HG02970 (cell line): ENCODE results near the gene FAM120B.

ENCODE experiments used
- ATAC-seq: cut with Tn5 transposase; IDR thresholded peaks from one replicate; pipeline ENCODE4 v1.9.1; 2021; ENCODE audit warnings: mild to moderate bottlenecking, moderate library complexity, moderate number of reproducible peaks; ENCODE audit not compliant: unreplicated experiment, low FRiP score

Gene FAM120B

DNA sequence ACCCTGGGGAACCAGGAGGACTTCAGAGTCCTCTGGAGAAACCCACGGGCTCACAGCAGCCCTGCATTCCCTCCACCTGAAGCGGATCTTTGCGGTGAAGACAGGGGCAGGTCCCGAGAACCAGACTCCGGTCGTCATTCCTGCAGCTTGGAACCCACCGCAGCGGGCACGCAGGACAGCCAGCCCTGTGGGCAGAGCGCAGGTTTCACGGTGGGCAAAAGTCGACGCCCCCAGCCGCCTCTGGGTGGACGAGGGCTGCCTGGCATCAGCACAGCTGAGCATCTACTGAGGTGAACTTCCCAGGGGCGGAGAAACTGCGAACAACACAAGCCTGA lies 128.2 kb downstream of the FAM120B start:
- no peak for ATAC-seq

DNA sequence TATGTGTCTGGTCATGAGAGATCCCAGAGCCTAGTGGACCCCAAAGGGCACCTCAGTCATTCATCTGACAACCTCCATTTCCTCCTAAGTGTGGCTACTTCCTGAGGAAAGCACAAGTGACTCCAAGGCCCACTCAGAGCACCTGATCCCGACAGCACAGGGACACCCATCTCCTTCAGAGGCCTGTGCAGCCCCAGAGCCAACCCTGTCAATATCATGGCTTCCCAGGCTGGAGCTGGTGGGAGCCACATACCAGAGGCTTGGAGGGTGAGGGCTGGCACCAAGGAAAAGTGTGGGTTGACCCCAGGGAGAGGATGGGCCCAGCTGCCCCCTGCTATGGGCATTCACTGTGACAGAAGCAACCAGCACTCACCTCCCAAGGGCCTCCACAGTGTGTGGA lies 129.2 kb downstream of the FAM120B start:
- no peak for ATAC-seq

DNA sequence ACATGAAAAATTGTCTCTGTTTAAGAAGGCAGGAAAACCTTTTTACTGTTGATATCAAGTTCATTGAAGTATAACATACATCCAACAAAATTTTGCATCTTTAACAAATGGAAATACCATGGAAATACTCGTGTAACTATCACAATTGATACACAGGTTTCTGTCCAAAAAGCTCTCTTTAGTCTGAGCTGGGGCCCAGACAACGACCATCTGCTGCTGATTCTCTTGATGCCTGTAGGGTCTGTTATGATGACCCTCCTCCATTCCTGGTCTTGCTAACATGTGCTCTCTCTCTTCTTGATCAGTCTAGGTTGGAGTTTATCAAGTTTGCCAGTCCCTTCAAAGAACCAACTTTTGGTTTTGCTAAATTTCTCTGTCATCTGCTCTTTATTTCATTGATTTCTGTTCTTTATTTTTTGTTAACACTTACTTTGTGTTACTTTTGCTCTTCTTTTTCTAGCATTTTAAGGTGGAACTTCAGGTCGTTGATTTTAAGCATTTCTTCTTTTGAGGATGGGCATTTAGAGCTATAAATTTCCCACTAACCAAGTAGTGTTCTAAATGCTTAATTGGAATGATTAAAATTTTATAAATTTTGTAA lies 129.8 kb downstream of the FAM120B start:
- ATAC-seq = no peak

DNA sequence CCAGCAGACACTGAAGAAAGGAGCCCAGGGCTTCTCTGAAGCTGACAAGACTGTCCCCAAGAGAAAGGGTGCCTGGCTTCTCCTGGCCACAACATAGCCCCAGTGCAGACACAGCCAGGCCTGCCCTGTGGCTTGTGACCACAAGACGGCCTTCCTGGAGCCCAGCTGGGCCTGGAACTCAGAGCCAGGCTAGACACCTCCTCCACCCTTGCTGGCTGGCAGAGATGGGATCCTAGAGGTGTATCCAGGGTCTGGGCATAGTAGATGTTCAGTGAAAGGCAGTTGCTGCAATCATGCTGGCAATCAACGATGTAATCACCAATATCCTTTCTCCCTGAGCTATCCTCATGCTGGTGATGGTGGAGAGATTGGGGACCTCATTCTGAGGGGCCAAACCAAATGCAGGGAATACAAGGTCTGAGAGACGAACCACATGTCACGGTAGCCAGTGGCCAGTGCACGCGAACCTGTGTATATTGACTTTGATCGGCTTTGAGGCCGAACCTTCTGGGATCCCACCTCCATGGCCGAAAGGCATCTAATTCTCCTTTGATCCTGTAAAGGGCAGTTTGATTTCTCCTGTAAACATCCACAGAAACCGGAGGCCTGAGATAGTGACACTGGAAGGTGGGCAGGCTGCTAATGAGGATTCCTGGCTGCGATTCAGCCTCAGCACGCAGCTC lies 131.3 kb downstream of the FAM120B start:
- no peak for ATAC-seq

DNA sequence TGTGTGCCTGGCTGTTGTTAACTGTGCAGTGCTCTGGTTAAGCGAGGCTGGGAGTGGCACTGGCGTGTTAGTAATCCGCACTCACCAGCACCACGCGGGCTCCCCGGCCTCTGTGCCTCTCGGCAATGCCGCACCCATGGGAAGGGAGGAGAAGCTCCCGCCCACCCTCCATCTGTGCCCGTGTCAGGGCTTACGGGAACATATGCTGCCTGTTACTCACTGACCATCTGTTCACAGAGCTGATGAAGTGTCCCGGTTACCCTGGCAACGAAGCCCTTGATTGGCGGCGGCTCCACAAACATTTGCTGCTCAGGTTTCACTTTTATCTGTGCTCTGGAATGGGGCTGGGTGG lies 131.8 kb downstream of the FAM120B start:
- ATAC-seq = peak; percentile 90

DNA sequence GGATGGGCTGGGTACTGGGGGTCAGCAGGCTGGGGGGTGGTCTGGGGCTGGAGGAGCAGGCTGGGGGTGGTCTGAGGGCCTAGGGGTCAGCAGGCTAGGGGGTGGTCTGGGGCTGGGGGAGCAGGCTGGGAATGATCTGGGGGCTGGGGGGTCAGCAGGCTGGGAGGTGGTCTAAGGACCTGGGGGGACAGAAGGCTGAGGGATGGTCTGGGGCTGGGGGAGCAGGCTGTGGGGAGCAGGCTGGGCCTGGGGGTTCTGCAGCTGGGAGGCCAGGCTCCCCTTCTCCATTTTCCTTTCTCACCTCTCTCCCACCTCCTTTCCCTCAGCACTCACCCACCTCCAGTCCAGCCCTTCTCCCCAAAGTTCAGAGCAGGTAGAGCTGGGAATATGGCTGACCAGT lies 132.3 kb downstream of the FAM120B start:
- ATAC-seq = no peak

DNA sequence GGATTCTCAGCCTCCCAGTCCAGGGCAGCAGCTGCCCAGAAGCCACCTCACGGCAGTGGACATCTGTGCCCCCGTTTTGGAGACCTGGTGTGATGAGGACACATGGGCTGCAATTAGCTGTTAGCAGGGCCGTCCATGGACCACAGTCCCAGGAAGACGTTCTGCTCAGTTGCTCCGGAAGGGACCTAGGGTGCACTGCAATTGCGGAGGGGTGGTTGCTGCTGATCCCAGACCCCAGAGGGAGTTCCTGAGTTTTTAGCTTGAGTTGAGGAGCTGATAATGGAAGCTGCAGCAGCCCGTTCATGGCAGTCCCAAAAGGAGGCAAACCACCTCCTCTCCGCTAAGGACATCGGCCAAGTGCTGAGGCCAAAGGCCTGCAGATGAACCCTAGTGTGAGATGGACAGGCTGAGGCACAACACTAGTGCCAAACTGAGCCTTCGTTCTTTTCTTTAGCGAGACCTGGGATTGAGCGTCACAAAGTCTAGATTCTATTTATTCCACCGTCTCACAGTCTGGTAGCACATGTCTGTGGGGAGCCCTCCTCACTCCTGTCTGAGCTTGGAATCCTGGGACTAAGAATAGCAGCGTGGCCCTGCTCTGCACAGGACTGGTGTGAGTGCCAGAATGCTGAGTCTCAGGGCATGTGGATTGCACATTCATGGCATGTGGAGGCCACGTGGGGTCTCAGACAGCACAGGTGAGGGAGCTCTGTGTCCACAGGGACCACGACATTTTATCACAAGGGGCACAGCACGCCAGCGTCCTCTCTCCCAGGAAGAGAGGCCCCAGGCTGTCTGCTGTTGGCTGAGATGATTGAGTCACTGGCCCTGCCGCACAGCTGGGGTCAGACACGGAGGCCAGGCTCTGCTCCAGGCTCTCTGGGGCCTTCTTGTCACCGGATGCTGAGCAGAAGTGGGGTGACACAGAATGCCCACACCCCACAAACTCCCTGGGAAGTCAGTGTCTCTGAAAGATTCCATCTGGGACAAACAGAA lies 133.1 kb downstream of the FAM120B start:
- no peak for ATAC-seq

DNA sequence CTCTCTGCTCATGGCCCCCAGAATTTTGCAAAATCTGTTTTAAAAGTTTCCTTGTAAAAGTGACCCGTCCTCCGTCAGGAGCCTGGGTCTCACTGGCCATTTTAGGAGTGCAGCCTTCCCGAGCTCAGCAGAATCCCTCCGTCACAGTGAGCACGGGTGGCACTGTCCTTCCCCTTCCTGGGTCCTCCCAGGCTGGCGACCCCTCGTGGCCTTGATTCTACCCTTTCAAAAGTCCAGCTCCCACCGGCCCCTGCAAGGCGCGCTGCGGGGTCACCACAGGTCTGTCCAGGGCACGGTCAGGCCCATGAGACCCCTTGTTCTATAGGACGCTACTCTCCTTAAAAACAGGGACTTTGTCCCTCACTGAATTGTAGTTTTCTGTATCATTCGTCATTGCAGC lies 133.9 kb downstream of the FAM120B start:
- no peak for ATAC-seq

DNA sequence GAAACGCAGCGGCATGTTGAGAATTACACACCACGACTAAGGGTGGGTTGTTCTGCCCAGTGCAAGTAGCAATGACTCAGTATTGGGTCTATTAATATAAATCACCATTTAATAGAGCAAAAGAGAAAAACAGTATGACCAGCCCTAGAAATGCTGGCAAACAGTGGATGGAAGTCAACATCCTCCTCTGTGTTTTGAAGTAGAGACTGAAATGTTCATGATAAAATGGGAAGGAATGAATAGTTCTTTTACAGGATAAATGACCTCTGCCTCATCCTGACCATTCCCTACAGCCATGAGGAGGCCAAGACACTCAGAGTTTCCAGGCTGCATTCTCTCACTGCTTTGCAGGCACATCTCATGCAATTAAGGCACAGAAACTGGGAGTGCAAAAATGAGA lies 134.8 kb downstream of the FAM120B start:
- no peak for ATAC-seq

DNA sequence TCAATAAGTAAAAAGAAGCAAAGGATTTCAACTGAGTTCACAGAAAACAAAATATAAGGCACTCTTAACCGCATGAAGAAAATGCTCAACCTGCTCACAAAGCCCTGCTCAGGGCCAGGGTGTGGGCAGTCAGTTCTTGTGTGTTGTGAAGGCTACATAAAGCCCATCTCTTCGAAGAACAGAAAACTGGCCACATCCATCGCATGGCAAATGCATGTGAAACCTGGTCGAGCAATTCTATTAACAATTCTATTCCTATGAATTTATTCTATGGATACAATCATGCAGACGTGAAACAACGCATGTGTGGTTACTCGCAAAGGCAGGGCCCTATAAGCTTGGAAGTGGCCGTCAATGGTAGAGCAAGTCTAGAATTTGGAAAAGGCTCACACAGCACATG lies 136.0 kb downstream of the FAM120B start:
- no peak for ATAC-seq

DNA sequence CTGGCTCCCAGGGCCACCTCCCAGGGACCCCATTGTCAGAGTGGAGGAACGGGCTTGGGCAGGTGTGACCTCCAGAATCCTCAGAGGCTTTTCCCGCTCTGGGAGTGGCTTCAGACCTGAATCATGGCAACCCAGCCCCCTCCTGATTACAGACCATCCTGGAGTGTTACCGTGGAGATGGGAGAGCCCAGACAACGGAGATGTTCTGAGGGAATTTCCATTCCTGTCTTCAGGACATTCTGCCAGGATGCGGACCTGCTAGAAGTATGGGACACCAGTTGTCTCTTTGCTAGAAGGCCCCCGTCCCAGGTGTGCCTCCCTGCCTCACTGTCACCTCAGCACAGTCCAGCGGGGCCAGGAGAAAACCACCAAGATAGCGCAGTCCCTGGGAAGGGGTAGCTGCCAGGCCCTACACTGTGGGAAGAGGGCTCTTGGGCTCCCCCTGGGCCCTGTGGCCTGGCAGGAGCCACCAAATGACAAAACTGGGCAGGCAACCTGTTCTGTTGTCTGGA lies 136.6 kb downstream of the FAM120B start:
- no peak for ATAC-seq

DNA sequence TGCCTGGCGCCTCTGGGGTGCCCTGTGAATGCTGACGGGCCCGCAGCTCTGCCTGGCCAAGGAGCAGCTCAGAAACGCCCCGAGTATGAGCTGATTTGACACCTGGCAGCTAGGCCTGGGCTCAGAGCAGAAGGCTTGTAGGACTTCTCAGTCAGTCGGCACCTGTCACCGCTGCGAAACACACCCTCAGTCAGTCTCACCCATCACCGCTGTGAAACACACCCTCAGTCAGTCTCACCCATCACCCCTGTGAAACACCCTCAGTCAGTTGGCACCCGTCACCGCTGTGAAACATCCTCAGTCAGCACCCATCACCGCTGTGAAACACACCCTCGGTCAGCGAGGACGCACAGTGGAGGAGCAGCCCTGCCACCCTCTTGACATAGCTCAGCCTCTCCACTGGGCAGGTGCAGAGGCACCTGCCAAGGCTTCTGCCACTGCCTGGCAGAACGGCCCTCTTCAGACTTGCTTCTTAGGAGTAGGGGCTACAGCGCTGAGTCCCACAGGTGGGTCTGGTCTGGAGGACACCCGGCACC lies 137.6 kb downstream of the FAM120B start:
- no peak for ATAC-seq

DNA sequence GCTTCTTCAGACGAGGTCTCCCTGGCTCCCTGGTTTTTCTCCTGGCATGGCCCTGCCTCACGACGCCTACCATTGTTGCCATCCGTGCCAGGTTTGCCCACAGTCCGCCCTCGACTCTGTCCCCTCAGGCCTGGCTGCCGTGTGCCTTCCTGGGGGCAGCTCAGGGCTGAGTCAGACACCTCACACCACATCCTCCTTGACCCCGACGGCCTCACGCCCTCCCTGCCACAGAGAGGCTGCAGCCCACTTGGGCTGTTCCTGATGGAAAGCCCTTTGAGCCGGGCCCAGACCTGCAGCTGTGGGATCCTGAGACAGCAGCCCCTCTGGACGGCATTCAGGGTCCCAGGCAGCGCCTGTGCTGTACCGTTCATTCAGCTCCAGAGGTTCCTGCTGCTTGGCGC lies 138.3 kb downstream of the FAM120B start:
- no peak for ATAC-seq

DNA sequence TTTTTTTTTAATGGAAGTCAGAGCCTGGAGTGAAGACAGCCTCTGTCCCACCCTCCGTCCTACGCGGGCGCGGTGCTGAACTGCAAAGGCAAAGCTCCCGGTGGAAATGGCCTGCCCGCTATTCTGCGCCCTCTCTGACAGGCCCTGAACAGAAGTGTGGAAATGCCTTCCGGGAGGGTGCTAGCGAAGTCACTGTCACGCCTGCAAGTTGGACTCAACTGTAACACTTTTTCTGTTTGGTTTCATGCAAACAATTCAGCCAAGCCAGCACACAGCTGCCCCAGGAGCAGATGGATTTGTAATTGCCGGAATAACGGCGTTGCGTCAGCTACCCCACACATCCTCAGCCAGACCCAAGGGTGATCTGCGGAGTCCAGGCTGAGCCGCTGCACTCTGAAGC lies 138.9 kb downstream of the FAM120B start:
- no peak for ATAC-seq

DNA sequence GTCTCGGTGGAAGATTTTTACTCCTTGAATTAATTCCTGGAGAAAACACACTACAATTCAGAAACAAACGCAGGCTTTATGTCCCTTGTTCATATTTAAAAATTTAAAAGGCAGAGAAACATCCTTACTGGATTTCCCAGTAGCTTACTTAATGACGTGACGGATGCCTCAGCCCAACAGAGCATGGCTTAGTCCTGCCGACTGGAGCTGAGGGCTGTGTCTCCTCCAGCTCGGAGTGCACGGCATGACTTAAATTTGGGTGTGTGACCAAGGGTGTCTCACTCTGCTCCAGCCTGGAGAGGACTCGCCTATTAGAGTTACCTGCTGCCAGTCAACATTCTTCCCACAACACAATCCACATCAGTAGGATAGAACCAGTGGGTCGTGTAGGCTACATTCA lies 139.4 kb downstream of the FAM120B start:
- no peak for ATAC-seq

DNA sequence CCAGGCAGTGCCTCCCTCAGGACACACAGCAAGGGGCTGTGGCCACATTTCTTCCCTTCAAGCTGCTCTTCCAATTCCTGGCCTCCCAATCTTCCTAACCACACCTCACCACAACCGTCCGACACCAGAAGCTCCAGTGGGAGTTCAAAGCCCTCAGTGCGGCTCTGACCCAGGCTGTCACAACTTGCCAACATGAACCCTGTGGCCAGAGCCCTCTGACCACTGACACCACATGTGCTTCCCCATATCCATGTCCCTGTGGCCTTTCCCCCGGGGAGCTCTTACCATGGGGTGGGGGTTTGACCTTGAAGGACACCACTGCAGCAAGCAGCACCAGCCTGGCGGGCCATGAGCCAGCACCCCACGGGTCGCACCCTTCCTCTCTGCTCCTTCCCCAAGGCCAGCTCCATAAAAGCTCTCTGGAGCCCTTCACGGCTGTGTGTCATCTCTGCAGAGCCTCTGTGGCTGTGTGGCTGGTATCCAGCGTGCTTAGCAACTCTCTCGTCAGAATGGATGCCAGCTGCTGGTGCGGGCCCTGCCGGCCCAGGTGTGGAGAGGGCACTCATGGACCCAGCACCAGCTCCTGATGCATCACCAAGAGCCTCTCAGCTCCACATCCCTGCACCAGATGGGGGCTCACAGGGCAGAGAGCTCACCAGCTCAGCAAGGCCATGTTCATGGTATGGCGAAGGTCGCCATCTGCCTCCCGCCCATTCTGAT lies 140.4 kb downstream of the FAM120B start:
- no peak for ATAC-seq

DNA sequence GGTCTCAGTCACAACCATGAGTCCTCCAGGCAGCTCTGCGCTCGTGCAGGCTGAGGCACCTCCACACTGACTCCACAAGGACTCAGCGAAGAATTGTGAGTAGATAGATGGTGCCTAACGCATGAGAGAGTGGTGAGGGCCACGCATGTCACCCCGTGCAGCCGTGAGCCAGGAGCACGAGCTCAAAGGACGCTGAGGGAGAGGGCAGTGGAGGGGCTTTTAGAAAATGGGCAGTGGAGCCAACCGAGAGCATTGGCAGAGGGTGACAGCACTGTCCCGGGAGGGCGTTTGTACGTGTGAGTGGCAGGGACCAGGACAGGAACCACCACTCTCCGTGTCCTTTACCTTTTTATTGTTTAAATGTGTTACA lies 141.0 kb downstream of the FAM120B start:
- ATAC-seq = no peak

DNA sequence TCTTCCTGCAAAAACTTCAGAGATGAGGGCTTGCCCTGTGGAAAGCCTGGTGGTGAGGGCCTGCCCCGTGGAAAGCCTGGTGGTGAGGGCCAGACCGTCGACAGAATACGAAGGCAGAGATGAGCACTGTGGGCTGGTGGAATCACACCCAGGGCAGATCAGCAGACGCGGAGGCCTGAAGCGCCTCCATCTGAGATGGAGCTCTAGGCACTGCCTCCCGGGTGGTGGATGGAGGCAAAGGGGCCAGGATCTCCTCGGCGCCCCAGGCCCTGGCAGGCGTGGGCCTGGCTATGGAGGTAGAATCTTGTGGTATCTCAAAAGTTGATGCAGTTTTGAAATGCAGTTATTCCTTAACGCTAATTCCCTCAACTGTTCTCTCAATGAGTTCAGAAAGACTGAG lies 141.8 kb downstream of the FAM120B start:
- no peak for ATAC-seq

DNA sequence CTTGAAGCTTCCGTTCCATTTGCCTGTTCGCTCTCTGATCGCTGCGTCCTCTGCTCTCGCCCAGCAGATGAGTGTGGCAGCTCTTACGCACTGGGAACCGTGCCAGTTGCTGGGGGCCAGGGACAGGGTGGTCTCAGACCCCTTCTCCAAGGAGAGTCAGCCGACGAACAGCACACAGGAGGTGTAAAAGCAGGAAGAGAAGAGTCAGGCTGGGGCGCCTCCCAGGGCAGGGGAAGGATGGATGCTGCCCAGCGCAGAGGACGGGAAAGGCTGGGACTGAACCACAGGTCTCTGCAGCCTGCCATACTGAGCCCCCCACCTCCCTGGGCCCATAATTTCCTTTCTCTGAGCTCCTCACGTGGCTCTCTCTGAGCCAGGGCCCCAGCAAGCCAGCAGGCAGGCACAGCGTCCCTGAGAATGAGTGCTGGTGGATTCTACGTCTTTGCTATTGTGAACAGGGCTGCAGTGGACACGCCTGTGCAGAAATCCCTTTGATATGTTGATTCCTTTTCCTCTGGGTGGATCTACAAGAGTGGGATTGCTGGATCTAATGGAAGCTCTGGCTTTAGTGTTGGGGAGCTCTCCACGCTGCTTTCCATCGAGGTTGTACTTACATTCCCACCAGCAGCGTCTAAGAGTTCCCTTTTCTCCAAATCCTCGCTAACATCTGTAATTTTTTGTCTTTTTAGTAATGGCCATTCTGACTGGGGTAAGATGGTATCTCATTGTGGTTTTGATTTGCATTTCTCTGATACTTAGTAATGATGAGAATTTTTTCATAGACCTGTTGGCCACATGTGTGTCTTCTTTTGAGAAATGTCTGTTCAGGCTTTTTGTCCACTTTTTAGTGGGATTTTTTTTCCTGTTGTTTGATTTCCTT lies 142.4 kb downstream of the FAM120B start:
- ATAC-seq = no peak
